Inflammatory macrophage (primary cell): ENCODE results near the gene RBMS3.

ENCODE experiments used
- DNase-seq, 2 donors: peaks; one replicate each; pipeline ENCODE4 v3.0.0-alpha.2; 2020 to 2022

The RBMS3 gene

GRCh38 chr3:29694331-29694730 lies 413.5 kb downstream of the RBMS3 start:
- no peak for DNase-seq

- DNase-seq, result no peak
Measured at GRCh38 chr3:29694783-29695182, 413.9 kb downstream of the RBMS3 start.

- DNase-seq, result no peak
Measured at GRCh38 chr3:29695201-29695600, 414.3 kb downstream of the RBMS3 start.

GRCh38 chr3:29695643-29696198 lies 414.9 kb downstream of the RBMS3 start:
- DNase-seq, result no peak

GRCh38 chr3:29696311-29696710 lies 415.4 kb downstream of the RBMS3 start:
- no peak for DNase-seq

GRCh38 chr3:29697989-29698388 lies 417.1 kb downstream of the RBMS3 start:
- DNase-seq, result no peak

GRCh38 chr3:29700256-29700655 lies 419.4 kb downstream of the RBMS3 start:
- no peak for DNase-seq

GRCh38 chr3:29701326-29701983 lies 420.6 kb downstream of the RBMS3 start:
- DNase-seq, result no peak

GRCh38 chr3:29705906-29706844 lies 425.3 kb downstream of the RBMS3 start:
- no peak for DNase-seq

- no peak for DNase-seq
Measured at GRCh38 chr3:29708884-29709283, 428.0 kb downstream of the RBMS3 start.

- DNase-seq, result no peak
Measured at GRCh38 chr3:29711255-29711771, 430.4 kb downstream of the RBMS3 start.

GRCh38 chr3:29716213-29716612 lies 435.3 kb downstream of the RBMS3 start:
- DNase-seq, result no peak

- DNase-seq, result no peak
Measured at GRCh38 chr3:29718661-29719065, 437.8 kb downstream of the RBMS3 start.

- no peak for DNase-seq
Measured at GRCh38 chr3:29720665-29721064, 439.8 kb downstream of the RBMS3 start.

GRCh38 chr3:29721789-29722188 lies 440.9 kb downstream of the RBMS3 start:
- DNase-seq, result no peak

- DNase-seq, result no peak
Measured at GRCh38 chr3:29731050-29731449, 450.2 kb downstream of the RBMS3 start.

GRCh38 chr3:29741231-29741630 lies 460.4 kb downstream of the RBMS3 start:
- no peak for DNase-seq

- no peak for DNase-seq
Measured at GRCh38 chr3:29745232-29745870, 464.5 kb downstream of the RBMS3 start.

- DNase-seq, result no peak
Measured at GRCh38 chr3:29746163-29746760, 465.4 kb downstream of the RBMS3 start.

- DNase-seq, result no peak
Measured at GRCh38 chr3:29747991-29748390, 467.1 kb downstream of the RBMS3 start.

- DNase-seq, result no peak
Measured at GRCh38 chr3:29751647-29752314, 470.9 kb downstream of the RBMS3 start.

GRCh38 chr3:29754346-29754745 lies 473.5 kb downstream of the RBMS3 start:
- DNase-seq, result no peak
